Nephron (organoid): Measurements from ENCODE around the gene PDE4D.

ENCODE experiments used
- H3K27ac Mint-ChIP-seq, 3 experiments: 2 replicates each; pipeline ENCODE4 v1.8.0; 2020; ENCODE audit warnings: mixed read lengths in 3 of 3, mild to moderate bottlenecking in 2 of 3, moderate library complexity in 1 of 3
- H3K27me3 Mint-ChIP-seq: 2 replicates; pipeline ENCODE4 v1.8.0; 2021; ENCODE audit warnings: low read depth, mild to moderate bottlenecking, moderate library complexity, mixed read lengths
- H3K36me3 Mint-ChIP-seq: 2 replicates; pipeline ENCODE4 v1.8.0; 2020; ENCODE audit warnings: low read depth, mixed read lengths
- H3K4me1 Mint-ChIP-seq: 2 replicates; pipeline ENCODE4 v1.8.0; 2020; ENCODE audit warnings: mixed read lengths
- H3K4me3 Mint-ChIP-seq, 3 experiments: 2 replicates each; pipeline ENCODE4 v1.8.0; 2020; ENCODE audit warnings: mild to moderate bottlenecking in 3 of 3, mixed read lengths in 3 of 3, moderate library complexity in 2 of 3
- H3K9me3 Mint-ChIP-seq: 2 replicates; pipeline ENCODE4 v1.8.0; 2020; ENCODE audit warnings: mixed read lengths
- CTCF ChIP-seq, 3 experiments: fragments of 200-600 bp; sonication (generic); IDR thresholded peaks; one replicate each; pipeline ENCODE4 v1.5.0; 2021; ENCODE audit warnings: antibody characterized with exemption in 3 of 3; ENCODE audit not compliant: unreplicated experiment in 3 of 3

Gene PDE4D

GRCh38 chr5:59328709-59329296 is 564.7 kb downstream of the PDE4D start:
- Mint-ChIP-seq H3K4me3 (no peak overlapping the region), H3K27ac (peak overlapping the region; percentile 74 to 79 (median 76)), H3K36me3 (no peaks in the 10 kb centered on the region), H3K4me1 (peaks cover 85% of the 10 kb centered on the region), H3K27me3 (no peaks in the 10 kb centered on the region), H3K9me3 (no peaks in the 10 kb centered on the region)
- no peak for TF ChIP-seq CTCF (IDR thresholded peaks at IDR 0.05; ENCODE audit: unreplicated experiment in 3 of 3)

- Mint-ChIP-seq H3K27ac (peak overlapping the region; percentile 51 to 94 (median 79)), H3K9me3 (no peaks in the 10 kb centered on the region), H3K27me3 (no peaks in the 10 kb centered on the region), H3K4me1 (peaks cover 86% of the 10 kb centered on the region), H3K36me3 (no peaks in the 10 kb centered on the region), H3K4me3 (no peak overlapping the region)
- TF ChIP-seq CTCF (IDR thresholded peaks at IDR 0.05; ENCODE audit: unreplicated experiment in 3 of 3), result no peak
Measured at GRCh38 chr5:59327191-59327980, 566.1 kb downstream of the PDE4D start.

- no peak for TF ChIP-seq CTCF (IDR thresholded peaks at IDR 0.05; ENCODE audit: unreplicated experiment in 3 of 3)
- H3K4me1 Mint-ChIP-seq, result peaks cover 88% of the 10 kb centered on the region
- no peaks in the 10 kb centered on the region for H3K27me3 Mint-ChIP-seq
- peak overlapping the region; percentile 51 to 94 (median 79) for H3K27ac Mint-ChIP-seq
- no peaks in the 10 kb centered on the region for H3K9me3 Mint-ChIP-seq
- no peak overlapping the region for H3K4me3 Mint-ChIP-seq
- no peaks in the 10 kb centered on the region for H3K36me3 Mint-ChIP-seq
Measured at GRCh38 chr5:59326596-59326995, 566.9 kb downstream of the PDE4D start.

- Mint-ChIP-seq H3K27me3 (no peaks in the 10 kb centered on the region), H3K4me3 (no peak overlapping the region), H3K27ac (peak overlapping the region; percentile 13 to 74 (median 46)), H3K9me3 (no peaks in the 10 kb centered on the region), H3K36me3 (no peaks in the 10 kb centered on the region), H3K4me1 (peaks cover 85% of the 10 kb centered on the region)
- TF ChIP-seq CTCF (IDR thresholded peaks at IDR 0.05; ENCODE audit: unreplicated experiment in 3 of 3), result no peak
Measured at GRCh38 chr5:59325070-59325469, 568.5 kb downstream of the PDE4D start.

GRCh38 chr5:59322894-59323293 is 570.6 kb downstream of the PDE4D start:
- Mint-ChIP-seq H3K36me3 (no peaks in the 10 kb centered on the region), H3K9me3 (no peaks in the 10 kb centered on the region), H3K4me3 (no peak overlapping the region), H3K27ac (peak overlapping the region; percentile 61 to 83 (median 74)), H3K27me3 (no peaks in the 10 kb centered on the region), H3K4me1 (peaks cover 82% of the 10 kb centered on the region)
- no peak for TF ChIP-seq CTCF (IDR thresholded peaks at IDR 0.05; ENCODE audit: unreplicated experiment in 3 of 3)
